ENCODE measurements around the gene FAM237A.

GRCh38 chr2:206683546-206683945 lies 41.3 kb downstream of the FAM237A start:
- TF ChIP-seq POLR2A (IDR thresholded peaks at IDR 0.05; ENCODE audit: low read length) (no peak), GATA1 (IDR thresholded peaks at IDR 0.05; ENCODE audit: low read depth, low read length) (no peak)
